Omental fat pad (tissue), 4 donors: ENCODE data around the gene SIN3B. TPM values are rescaled to one million over a fixed set of nuclear protein-coding genes. Genes with fewer than 3 reads are reported as not detected.

ENCODE experiments used
- ATAC-seq: fragments of 150-250 bp; one replicate; pipeline ENCODE4 v1.9.1; 2016; ENCODE audit warnings: mild to moderate bottlenecking, moderate library complexity; ENCODE audit not compliant: low FRiP score
- DNase-seq: peaks from one replicate; pipeline ENCODE4 v3.0.0-alpha.2; 2019; ENCODE audit warnings: low spot score
- CTCF ChIP-seq, 3 donors: fragments of 450-650 bp; IDR thresholded peaks; one replicate each; pipeline ENCODE4 v1.5.1; 2016 to 2017; ENCODE audit warnings: antibody characterized with exemption in 3 of 3, mild to moderate bottlenecking in 3 of 3, moderate library complexity in 2 of 3
- total RNA-seq, 4 donors: library from RNA; depleted of rRNA; stranded (reverse); fragments of >200 nt; gene quantifications; one replicate each; pipeline ENCODE4 v1.1.0, GENCODE V29; 2016

SIN3B gene, protein sequence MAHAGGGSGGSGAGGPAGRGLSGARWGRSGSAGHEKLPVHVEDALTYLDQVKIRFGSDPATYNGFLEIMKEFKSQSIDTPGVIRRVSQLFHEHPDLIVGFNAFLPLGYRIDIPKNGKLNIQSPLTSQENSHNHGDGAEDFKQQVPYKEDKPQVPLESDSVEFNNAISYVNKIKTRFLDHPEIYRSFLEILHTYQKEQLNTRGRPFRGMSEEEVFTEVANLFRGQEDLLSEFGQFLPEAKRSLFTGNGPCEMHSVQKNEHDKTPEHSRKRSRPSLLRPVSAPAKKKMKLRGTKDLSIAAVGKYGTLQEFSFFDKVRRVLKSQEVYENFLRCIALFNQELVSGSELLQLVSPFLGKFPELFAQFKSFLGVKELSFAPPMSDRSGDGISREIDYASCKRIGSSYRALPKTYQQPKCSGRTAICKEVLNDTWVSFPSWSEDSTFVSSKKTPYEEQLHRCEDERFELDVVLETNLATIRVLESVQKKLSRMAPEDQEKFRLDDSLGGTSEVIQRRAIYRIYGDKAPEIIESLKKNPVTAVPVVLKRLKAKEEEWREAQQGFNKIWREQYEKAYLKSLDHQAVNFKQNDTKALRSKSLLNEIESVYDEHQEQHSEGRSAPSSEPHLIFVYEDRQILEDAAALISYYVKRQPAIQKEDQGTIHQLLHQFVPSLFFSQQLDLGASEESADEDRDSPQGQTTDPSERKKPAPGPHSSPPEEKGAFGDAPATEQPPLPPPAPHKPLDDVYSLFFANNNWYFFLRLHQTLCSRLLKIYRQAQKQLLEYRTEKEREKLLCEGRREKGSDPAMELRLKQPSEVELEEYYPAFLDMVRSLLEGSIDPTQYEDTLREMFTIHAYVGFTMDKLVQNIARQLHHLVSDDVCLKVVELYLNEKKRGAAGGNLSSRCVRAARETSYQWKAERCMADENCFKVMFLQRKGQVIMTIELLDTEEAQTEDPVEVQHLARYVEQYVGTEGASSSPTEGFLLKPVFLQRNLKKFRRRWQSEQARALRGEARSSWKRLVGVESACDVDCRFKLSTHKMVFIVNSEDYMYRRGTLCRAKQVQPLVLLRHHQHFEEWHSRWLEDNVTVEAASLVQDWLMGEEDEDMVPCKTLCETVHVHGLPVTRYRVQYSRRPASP
- 10 to 100 TPM; 33.7 to 87.8 (median 44.9) TPM for total RNA-seq

DNA sequence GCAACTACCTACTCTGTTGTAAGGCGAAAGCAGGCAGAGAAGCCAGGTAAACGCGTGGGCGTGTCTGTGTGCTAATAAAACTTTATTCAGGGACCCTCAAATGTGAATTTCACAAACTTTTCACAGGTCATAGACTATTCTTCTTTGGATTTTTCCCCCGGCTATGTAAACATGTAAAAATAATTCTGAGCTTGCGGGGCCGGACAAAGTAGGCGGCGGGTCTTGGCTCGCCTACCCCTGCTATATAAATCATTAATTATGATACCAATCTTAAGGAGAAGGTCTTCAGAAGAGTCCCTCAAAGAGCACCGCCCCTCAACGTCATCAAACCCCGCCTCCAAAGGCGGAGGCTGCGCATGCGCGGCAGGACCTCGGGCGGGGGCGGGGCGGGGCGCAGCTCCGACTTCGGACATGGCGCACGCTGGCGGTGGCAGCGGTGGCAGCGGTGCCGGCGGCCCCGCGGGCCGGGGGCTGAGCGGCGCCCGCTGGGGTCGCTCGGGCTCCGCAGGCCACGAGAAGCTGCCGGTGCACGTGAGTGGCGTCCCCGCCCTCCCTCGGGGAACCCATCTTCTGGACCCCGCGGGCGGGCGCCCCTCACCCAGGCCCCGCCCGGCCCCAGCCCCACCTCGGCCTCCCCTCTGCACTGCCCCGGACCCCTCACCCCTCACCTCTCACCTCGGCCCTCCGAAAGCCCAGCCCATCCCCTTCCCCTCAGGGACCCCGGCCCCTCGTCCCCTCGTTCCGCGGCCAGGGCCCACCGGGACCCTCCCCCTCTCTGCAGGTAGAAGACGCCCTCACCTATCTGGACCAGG, at the start of gene SIN3B:
SIN3B (plus strand) TSS at position 389 of the 812 bp plus-strand sequence; CDS start at position 412, 23 bp downstream.
- TF ChIP-seq CTCF (IDR thresholded peaks at IDR 0.05), result no peak
- DNase-seq (peak; percentile 58), ATAC-seq (peak; percentile 66)

GRCh38 chr19:16779539-16780163, 49.5 kb upstream of the SIN3B start:
- DNase-seq (no peak), ATAC-seq (no peak)
- TF ChIP-seq CTCF (IDR thresholded peaks at IDR 0.05), result no peak

DNA sequence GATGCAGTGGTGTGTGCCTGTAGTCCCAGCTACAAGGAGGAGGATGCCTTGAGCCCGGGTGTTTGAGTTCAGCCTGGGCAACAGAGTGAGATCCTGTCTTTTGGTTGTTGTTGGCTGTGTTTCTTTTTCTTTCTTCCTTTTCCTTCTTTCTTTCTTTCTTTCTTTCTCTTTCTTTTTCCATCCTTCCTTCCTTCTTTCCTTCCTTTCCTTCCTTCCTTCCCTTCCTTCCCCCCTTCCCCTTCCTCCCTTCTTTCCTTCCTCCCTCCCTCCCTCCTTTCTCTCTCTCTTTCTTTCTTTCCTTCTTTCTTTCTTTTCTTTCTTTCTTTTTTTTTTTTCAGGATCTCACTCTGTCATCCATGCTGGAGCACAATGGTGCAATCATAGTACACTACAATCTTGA, 46.5 kb upstream of the SIN3B start:
- no peak for TF ChIP-seq CTCF (IDR thresholded peaks at IDR 0.05)
- no peak for DNase-seq
- ATAC-seq, result no peak

DNA sequence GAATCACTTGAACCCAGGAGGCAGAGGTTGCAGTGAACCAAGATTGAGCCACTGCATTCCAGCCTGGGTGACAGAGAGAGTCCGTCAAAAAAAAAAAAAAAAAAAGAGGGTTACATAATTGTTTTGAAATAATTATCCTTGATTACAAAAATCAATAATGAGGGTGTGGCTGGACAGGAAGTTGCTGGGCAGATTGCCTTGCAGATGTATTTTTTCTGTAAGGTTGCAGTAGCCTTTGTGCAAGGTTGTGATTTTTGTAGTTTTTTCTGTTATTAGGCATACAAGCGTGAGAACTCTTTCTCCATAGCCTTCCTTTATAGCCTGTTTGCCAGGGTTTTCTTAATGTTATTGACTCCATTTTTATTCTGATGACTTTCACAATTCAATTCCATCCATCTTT, 40.7 kb upstream of the SIN3B start:
- ATAC-seq, result no peak
- TF ChIP-seq CTCF (IDR thresholded peaks at IDR 0.05), result no peak
- no peak for DNase-seq

- no peak for TF ChIP-seq CTCF (IDR thresholded peaks at IDR 0.05)
- no peak for ATAC-seq
- DNase-seq, result no peak
These were observed 40.0 kb upstream of the SIN3B start for GRCh38 chr19:16789238-16789637.

GRCh38 chr19:16790051-16790450, 39.1 kb upstream of the SIN3B start:
- DNase-seq, result no peak
- ATAC-seq, result no peak
- TF ChIP-seq CTCF (IDR thresholded peaks at IDR 0.05), result no peak
